ENCODE data around the gene MYL7. TPM values are rescaled to one million over a fixed set of nuclear protein-coding genes. Genes with fewer than 3 reads are reported as not detected.

Gene MYL7
- total RNA-seq, 4 donors from 2014 or later = not detected

DNA sequence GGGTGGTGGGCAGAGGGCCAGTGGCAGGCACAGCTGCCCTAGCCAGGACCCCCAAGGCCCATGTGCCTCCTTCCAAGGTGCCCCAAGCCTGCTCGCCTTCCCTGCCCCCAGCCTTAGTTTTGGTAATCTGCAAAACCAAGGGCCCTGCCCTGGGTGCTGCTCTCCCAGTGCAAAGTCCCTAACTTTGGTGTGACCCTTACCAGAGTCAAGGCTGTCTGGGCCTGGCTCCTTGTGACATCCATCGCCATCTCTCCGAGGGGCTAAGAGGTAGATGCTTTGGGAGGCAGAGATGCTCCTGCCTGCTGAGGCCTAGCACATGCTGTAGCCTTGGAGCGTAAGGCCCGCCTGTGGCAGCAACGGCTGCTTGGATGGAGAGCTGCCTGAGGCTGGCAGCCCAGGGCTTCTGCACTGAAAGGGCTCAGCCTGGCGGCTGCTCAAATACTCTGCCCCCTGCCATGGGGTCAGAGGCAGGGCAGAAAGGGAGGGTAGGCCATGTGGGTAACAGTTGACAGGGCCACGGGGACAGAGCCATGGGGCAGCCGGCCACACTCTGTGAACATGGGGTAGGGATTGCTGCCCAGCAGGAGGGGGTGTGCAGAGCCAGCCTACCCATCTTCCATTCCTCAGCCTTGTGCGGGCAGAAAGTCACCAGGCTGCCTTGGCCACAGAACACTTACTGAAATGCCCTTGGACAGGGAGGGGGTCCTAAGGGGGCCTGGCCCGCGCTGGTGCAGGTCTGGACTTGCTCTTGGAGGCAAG is 17.9 kb upstream of the MYL7 start:
- Histone ChIP-seq H3K4me1 (no peaks in the 10 kb centered on the region), H3K9me3 (no peaks in the 10 kb centered on the region), H3K27me3 (no peaks in the 10 kb centered on the region), H3K36me3 (no peaks in the 10 kb centered on the region), H3K4me3 (no peak overlapping the region), H3K27ac (no peak overlapping the region)
- TF ChIP-seq CTCF (IDR thresholded peaks at IDR 0.05) (no peak), EP300 (IDR thresholded peaks at IDR 0.05) (no peak), POLR2A (IDR thresholded peaks at IDR 0.05) (no peak), POLR2AphosphoS5 (IDR thresholded peaks at IDR 0.05) (no peak)
- no peak for ATAC-seq
- WGBS, 2 donors (ENCODE audit: low coverage in 1 of 2) = 60% methylated on average over 1 of the region's 12 CpGs; no CpG with 5 or more reads in 1 of the 2 donors

DNA sequence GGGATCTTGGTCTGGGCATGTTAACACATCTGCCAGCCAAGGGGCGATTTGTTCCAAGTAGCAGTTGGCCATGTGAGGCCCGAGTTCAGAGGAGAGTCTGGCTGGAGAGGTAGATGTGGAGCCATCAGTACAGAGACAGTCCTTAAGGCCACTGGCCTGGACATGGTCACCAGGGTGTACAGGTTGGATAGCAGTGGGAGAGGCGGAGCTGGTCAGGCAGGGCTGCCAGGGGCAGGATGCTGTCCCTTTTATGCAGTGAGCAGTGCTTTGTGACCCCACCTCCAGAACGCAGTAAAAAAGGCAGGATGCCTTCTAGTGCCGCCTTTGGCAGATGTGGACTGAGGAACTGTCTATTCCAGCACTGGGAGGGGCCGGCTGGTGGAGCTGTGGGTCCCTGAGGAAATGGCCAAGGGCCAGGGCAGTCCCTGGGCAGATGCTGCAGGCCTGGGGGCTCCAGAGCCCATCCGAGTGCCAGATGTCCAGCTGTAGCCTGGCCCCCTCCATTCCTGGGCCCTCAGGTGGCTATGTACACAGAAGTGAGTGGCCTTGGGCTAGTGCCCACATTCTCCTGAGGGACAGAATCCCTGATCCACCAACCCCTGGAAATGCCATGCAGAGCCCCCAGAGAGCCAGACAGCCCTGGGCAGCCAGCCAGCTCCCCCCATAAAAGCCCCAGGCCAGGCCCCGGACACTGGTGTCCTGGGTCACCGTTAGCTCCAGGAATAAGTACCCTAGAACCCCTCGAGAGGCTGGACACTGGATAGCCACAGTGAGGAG is 17.2 kb upstream of the MYL7 start:
- H3K4me1 ChIP-seq = no peaks in the 10 kb centered on the region
- H3K9me3 ChIP-seq = no peaks in the 10 kb centered on the region
- TF ChIP-seq EP300 (IDR thresholded peaks at IDR 0.05) = no peak
- no peak for TF ChIP-seq CTCF (IDR thresholded peaks at IDR 0.05)
- no peak for TF ChIP-seq POLR2AphosphoS5 (IDR thresholded peaks at IDR 0.05)
- no peak for TF ChIP-seq POLR2A (IDR thresholded peaks at IDR 0.05)
- no peak overlapping the region for H3K27ac ChIP-seq
- ATAC-seq = no peak
- 72 to 93% methylated on average over 2 of the region's 10 CpGs for WGBS, 2 donors (ENCODE audit: low coverage in 1 of 2)
- H3K36me3 ChIP-seq = no peaks in the 10 kb centered on the region
- H3K4me3 ChIP-seq = no peak overlapping the region
- no peaks in the 10 kb centered on the region for H3K27me3 ChIP-seq

DNA sequence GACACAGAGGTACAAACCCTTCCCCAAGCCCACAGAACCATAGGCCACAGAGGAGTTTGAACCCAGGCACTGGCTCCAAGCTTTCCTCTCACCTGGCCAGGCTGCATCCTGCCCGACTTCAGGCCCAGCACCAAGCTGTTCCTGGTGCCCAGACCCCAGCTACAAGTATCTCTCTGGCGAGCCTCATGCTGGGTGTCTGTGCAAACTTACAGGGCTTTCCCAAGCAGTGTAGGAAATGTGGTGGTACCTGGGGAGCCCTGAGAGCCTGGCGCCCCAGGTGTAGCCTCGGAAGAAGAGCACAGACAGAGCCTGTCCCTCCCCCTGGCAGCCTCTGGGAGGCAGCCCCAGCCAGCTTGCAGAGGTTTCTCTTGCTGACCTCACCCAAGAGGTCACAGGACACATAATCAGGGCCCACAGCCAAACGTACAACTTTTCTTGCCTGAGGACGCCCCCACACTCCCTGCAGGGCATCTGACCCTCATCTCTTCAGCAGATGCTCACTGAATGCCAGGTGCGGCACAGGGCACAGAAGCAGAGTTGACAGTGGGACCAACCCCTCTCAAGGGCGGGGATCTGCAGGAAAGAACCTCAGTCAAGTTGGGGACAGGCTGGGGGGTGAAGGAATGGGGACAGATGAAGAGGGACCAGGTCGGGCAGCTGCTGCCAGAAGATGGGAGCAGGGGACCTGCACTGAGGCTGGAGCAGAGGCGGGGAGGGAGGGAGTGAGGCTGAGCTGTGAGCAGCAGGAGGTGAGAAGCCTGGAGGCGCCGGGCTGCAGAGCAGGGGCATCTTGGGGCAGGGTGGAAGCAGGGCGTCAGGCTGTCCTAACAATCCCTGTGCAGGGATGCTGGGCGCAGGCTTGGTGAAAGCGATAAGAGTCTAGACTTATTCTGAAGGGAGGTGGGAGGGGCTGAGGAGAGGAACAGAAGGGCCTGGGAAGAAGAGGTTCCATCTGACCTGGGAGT is 16.3 kb upstream of the MYL7 start:
- Histone ChIP-seq H3K36me3 (no peaks in the 10 kb centered on the region), H3K4me3 (no peak overlapping the region), H3K27ac (no peak overlapping the region), H3K9me3 (no peaks in the 10 kb centered on the region), H3K4me1 (no peaks in the 10 kb centered on the region), H3K27me3 (no peaks in the 10 kb centered on the region)
- no peak for ATAC-seq
- 80 to 100% methylated on average over 1 to 7 of the region's 15 CpGs for WGBS, 2 donors (ENCODE audit: low coverage in 1 of 2)
- TF ChIP-seq POLR2AphosphoS5 (IDR thresholded peaks at IDR 0.05) = no peak
- TF ChIP-seq EP300 (IDR thresholded peaks at IDR 0.05) = no peak
- TF ChIP-seq POLR2A (IDR thresholded peaks at IDR 0.05) = no peak
- no peak for TF ChIP-seq CTCF (IDR thresholded peaks at IDR 0.05)

DNA sequence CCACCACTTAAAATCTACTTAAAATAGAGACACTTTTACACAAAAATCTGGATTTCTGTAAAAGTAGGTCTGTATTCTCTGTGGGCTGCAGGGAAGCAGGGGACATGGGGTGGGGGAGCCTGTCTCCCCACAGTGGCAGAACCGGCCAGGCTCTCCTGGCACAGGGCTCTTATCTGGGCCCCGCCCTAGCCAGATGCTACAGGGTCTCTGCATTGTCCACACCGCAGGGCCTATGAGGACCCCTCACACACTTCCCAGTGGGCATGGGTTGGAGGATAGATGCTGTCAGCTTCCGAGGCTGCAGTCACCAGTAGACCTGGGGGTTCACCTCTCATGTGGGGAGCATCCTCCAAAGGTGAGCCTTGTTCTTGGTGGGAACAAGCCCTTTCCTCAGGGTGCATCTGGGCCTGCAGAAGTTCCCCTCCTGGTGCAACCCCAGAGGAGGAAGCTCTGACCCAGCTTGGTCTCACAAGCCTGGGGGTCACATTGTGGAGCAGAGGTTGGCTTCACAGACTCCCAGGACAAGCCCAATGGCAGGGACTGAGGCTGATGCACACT is 15.4 kb upstream of the MYL7 start:
- no peaks in the 10 kb centered on the region for H3K27me3 ChIP-seq
- 57% methylated on average over 1 of the region's 4 CpGs; no CpG with 5 or more reads in 1 of the 2 donors for WGBS, 2 donors (ENCODE audit: low coverage in 1 of 2)
- no peaks in the 10 kb centered on the region for H3K36me3 ChIP-seq
- no peak for ATAC-seq
- no peak overlapping the region for H3K27ac ChIP-seq
- H3K4me1 ChIP-seq = no peaks in the 10 kb centered on the region
- TF ChIP-seq POLR2AphosphoS5 (IDR thresholded peaks at IDR 0.05) = no peak
- TF ChIP-seq EP300 (IDR thresholded peaks at IDR 0.05) = no peak
- TF ChIP-seq CTCF (IDR thresholded peaks at IDR 0.05) = no peak
- no peak for TF ChIP-seq POLR2A (IDR thresholded peaks at IDR 0.05)
- no peak overlapping the region for H3K4me3 ChIP-seq
- H3K9me3 ChIP-seq = no peaks in the 10 kb centered on the region

Measured in gastroesophageal sphincter (tissue), 4 donors.